WTC11 (cell line): ENCODE data around the gene PRKRIP1. TPM values are rescaled to one million over a fixed set of nuclear protein-coding genes. Genes with fewer than 3 reads are reported as not detected.

Source experiments
- ATAC-seq: fragments of 200-7000 bp; cut with Tn5 transposase; 2 replicates; pipeline ENCODE4 v1.10.0; 2021; ENCODE audit warnings: mild to moderate bottlenecking, moderate library complexity
- CTCF ChIA-PET: fragments of 300-600 bp; sonication (Branson Sonifier 250); formaldehyde crosslinking; loops from one replicate; lab custom pipeline; 2021; ENCODE audit warnings: antibody characterized with exemption; lab: Charles Lee
- POLR2A ChIA-PET: fragments of 350-600 bp; sonication (Branson Sonifier 250); formaldehyde crosslinking; loops from one replicate; lab custom pipeline; 2021; ENCODE audit warnings: antibody characterized with exemption; lab: Charles Lee
- DNase-seq: peaks from one replicate; pipeline ENCODE4 v3.0.0; 2021; ENCODE audit warnings: low spot score
- H3K27ac Mint-ChIP-seq: 2 replicates; pipeline ENCODE4 v1.8.0; 2021; ENCODE audit warnings: mixed read lengths
- H3K27me3 Mint-ChIP-seq: 2 replicates; pipeline ENCODE4 v1.8.0; 2021; ENCODE audit warnings: low read depth, mild to moderate bottlenecking, moderate library complexity, mixed read lengths
- H3K36me3 Mint-ChIP-seq: 2 replicates; pipeline ENCODE4 v1.8.0; 2021; ENCODE audit warnings: mixed read lengths
- H3K4me1 Mint-ChIP-seq: 2 replicates; pipeline ENCODE4 v1.8.0; 2022; ENCODE audit warnings: mixed read lengths
- H3K4me3 Mint-ChIP-seq: 2 replicates; pipeline ENCODE4 v1.8.0; 2021; ENCODE audit warnings: mild to moderate bottlenecking, moderate library complexity, mixed read lengths
- H3K9me3 Mint-ChIP-seq: 2 replicates; pipeline ENCODE4 v1.8.0; 2021; ENCODE audit warnings: mixed read lengths
- CREM ChIP-seq: sonication (generic); formaldehyde crosslinking; IDR thresholded peaks from 2 replicates; pipeline ENCODE4 v1.8.1; 2022; ENCODE audit warnings: mild to moderate bottlenecking, missing genetic modification reagents, moderate library complexity
- IRF2 ChIP-seq: sonication (generic); formaldehyde crosslinking; IDR thresholded peaks from 2 replicates; pipeline ENCODE4 v1.8.0; 2022; ENCODE audit warnings: low read depth, missing genetic modification reagents, borderline replicate concordance
- JUN ChIP-seq: sonication (generic); formaldehyde crosslinking; IDR thresholded peaks from 2 replicates; pipeline ENCODE4 v1.8.0; 2023; ENCODE audit warnings: mild to moderate bottlenecking, missing genetic modification reagents
- KAT7 ChIP-seq: sonication (generic); formaldehyde crosslinking; IDR thresholded peaks from 2 replicates; pipeline ENCODE4 v1.8.1; 2023; ENCODE audit warnings: missing genetic modification reagents, mild to moderate bottlenecking, borderline replicate concordance
- MYBL2 ChIP-seq: sonication (generic); formaldehyde crosslinking; IDR thresholded peaks from 2 replicates; pipeline ENCODE4 v1.8.1; 2023; ENCODE audit warnings: mild to moderate bottlenecking, moderate library complexity, missing genetic modification reagents
- OVOL2 ChIP-seq: fragments of 250-450 bp; sonication (Bioruptor Pico); IDR thresholded peaks from 2 replicates; pipeline ENCODE4 v1.9.0; 2021; ENCODE audit warnings: mild to moderate bottlenecking, borderline replicate concordance
- RELA ChIP-seq: sonication (generic); formaldehyde crosslinking; IDR thresholded peaks from 2 replicates; pipeline ENCODE4 v1.8.1; 2022; ENCODE audit warnings: missing genetic modification reagents, mild to moderate bottlenecking, borderline replicate concordance
- RORB ChIP-seq: fragments of 250-450 bp; sonication (Bioruptor Pico); IDR thresholded peaks from 2 replicates; pipeline ENCODE4 v1.9.0; 2021; ENCODE audit warnings: mild to moderate bottlenecking
- SOX15 ChIP-seq: fragments of 250-450 bp; sonication (Bioruptor Pico); IDR thresholded peaks from 2 replicates; pipeline ENCODE4 v1.9.0; 2021; ENCODE audit warnings: mild to moderate bottlenecking
- ZNF416 ChIP-seq: fragments of 250-450 bp; sonication (Bioruptor Pico); IDR thresholded peaks from 2 replicates; pipeline ENCODE4 v1.9.0; 2021; ENCODE audit warnings: mild to moderate bottlenecking, inconsistent platforms
- total RNA-seq: library from RNA; stranded (reverse); gene quantifications from 3 replicates; pipeline ENCODE4 v1.2.3, GENCODE V29; 2021
- TF ChIP-seq, protein P1 (sequence below): sonication (generic); formaldehyde crosslinking; IDR thresholded peaks from 2 replicates; pipeline ENCODE4 v1.8.0; 2023; ENCODE audit warnings: missing genetic modification reagents, mild to moderate bottlenecking, borderline replicate concordance
- TF ChIP-seq, protein P2 (sequence below): sonication (generic); formaldehyde crosslinking; IDR thresholded peaks from 2 replicates; pipeline ENCODE4 v1.8.0; 2022; ENCODE audit warnings: mild to moderate bottlenecking, missing genetic modification reagents
- TF ChIP-seq, protein P3 (sequence below): sonication (generic); formaldehyde crosslinking; IDR thresholded peaks from 2 replicates; pipeline ENCODE4 v1.8.1; 2022; ENCODE audit warnings: missing genetic modification reagents, borderline replicate concordance
- TF ChIP-seq, protein P4 (sequence below): sonication (generic); formaldehyde crosslinking; IDR thresholded peaks from 2 replicates; pipeline ENCODE4 v1.8.1; 2022; ENCODE audit warnings: low read depth, mild to moderate bottlenecking, moderate library complexity, missing genetic modification reagents, borderline replicate concordance
- TF ChIP-seq, protein P5 (sequence below): sonication (generic); formaldehyde crosslinking; IDR thresholded peaks from 2 replicates; pipeline ENCODE4 v1.8.1; 2022; ENCODE audit warnings: mild to moderate bottlenecking, moderate library complexity, missing genetic modification reagents

PRKRIP1 gene
- total RNA-seq, 1 experiment from 2014 or later: 27.5 TPM

DNA sequence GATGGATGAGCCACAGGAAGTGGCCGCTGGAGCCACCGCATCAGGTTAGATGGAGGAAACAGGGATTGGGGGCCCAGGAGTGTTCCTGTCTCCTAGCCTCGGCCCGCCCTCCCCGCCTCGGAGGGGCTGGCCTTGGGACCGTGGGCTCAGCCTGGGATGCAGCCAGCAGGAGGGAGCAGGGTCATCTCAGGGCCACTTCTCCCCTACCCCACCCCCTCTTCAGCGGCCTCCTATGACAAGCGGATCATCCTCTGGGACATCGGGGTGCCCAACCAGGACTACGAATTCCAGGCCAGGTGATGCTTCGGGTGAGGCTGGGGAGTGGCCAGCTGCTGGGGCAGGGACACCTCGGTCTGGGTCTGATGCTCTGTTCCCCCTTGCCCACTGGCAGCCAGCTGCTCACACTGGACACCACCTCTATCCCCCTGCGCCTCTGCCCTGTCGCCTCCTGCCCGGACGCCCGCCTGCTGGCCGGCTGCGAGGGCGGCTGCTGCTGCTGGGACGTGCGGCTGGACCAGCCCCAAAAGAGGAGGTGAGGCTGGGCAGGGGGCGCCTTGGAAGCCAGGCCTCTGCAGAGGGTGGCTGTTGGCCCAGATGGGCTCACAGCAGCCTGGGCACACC, 73.3 kb downstream of the PRKRIP1 start (continued):
- TF ChIP-seq, protein P1, sequence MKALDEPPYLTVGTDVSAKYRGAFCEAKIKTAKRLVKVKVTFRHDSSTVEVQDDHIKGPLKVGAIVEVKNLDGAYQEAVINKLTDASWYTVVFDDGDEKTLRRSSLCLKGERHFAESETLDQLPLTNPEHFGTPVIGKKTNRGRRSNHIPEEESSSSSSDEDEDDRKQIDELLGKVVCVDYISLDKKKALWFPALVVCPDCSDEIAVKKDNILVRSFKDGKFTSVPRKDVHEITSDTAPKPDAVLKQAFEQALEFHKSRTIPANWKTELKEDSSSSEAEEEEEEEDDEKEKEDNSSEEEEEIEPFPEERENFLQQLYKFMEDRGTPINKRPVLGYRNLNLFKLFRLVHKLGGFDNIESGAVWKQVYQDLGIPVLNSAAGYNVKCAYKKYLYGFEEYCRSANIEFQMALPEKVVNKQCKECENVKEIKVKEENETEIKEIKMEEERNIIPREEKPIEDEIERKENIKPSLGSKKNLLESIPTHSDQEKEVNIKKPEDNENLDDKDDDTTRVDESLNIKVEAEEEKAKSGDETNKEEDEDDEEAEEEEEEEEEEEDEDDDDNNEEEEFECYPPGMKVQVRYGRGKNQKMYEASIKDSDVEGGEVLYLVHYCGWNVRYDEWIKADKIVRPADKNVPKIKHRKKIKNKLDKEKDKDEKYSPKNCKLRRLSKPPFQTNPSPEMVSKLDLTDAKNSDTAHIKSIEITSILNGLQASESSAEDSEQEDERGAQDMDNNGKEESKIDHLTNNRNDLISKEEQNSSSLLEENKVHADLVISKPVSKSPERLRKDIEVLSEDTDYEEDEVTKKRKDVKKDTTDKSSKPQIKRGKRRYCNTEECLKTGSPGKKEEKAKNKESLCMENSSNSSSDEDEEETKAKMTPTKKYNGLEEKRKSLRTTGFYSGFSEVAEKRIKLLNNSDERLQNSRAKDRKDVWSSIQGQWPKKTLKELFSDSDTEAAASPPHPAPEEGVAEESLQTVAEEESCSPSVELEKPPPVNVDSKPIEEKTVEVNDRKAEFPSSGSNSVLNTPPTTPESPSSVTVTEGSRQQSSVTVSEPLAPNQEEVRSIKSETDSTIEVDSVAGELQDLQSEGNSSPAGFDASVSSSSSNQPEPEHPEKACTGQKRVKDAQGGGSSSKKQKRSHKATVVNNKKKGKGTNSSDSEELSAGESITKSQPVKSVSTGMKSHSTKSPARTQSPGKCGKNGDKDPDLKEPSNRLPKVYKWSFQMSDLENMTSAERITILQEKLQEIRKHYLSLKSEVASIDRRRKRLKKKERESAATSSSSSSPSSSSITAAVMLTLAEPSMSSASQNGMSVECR (CRISPR knock-in tag): no peak
- TF ChIP-seq KAT7 (CRISPR knock-in tag): no peak
- TF ChIP-seq, protein P2, sequence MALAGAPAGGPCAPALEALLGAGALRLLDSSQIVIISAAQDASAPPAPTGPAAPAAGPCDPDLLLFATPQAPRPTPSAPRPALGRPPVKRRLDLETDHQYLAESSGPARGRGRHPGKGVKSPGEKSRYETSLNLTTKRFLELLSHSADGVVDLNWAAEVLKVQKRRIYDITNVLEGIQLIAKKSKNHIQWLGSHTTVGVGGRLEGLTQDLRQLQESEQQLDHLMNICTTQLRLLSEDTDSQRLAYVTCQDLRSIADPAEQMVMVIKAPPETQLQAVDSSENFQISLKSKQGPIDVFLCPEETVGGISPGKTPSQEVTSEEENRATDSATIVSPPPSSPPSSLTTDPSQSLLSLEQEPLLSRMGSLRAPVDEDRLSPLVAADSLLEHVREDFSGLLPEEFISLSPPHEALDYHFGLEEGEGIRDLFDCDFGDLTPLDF (CRISPR knock-in tag): no peak
- no peak for TF ChIP-seq OVOL2 (CRISPR knock-in tag)
- no peak for TF ChIP-seq IRF2 (CRISPR knock-in tag)
- no peak for TF ChIP-seq ZNF416 (CRISPR knock-in tag)
- TF ChIP-seq RORB (CRISPR knock-in tag): no peak
- TF ChIP-seq SOX15 (CRISPR knock-in tag): no peak
- TF ChIP-seq JUN (CRISPR knock-in tag): no peak
- no peak for TF ChIP-seq MYBL2 (CRISPR knock-in tag)
- TF ChIP-seq, protein P3, sequence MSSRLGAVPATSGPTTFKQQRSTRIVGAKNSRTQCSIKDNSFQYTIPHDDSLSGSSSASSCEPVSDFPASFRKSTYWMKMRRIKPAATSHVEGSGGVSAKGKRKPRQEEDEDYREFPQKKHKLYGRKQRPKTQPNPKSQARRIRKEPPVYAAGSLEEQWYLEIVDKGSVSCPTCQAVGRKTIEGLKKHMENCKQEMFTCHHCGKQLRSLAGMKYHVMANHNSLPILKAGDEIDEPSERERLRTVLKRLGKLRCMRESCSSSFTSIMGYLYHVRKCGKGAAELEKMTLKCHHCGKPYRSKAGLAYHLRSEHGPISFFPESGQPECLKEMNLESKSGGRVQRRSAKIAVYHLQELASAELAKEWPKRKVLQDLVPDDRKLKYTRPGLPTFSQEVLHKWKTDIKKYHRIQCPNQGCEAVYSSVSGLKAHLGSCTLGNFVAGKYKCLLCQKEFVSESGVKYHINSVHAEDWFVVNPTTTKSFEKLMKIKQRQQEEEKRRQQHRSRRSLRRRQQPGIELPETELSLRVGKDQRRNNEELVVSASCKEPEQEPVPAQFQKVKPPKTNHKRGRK (CRISPR knock-in tag): no peak
- TF ChIP-seq, protein P4, sequence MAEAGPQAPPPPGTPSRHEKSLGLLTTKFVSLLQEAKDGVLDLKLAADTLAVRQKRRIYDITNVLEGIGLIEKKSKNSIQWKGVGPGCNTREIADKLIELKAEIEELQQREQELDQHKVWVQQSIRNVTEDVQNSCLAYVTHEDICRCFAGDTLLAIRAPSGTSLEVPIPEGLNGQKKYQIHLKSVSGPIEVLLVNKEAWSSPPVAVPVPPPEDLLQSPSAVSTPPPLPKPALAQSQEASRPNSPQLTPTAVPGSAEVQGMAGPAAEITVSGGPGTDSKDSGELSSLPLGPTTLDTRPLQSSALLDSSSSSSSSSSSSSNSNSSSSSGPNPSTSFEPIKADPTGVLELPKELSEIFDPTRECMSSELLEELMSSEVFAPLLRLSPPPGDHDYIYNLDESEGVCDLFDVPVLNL: no peak

DNA sequence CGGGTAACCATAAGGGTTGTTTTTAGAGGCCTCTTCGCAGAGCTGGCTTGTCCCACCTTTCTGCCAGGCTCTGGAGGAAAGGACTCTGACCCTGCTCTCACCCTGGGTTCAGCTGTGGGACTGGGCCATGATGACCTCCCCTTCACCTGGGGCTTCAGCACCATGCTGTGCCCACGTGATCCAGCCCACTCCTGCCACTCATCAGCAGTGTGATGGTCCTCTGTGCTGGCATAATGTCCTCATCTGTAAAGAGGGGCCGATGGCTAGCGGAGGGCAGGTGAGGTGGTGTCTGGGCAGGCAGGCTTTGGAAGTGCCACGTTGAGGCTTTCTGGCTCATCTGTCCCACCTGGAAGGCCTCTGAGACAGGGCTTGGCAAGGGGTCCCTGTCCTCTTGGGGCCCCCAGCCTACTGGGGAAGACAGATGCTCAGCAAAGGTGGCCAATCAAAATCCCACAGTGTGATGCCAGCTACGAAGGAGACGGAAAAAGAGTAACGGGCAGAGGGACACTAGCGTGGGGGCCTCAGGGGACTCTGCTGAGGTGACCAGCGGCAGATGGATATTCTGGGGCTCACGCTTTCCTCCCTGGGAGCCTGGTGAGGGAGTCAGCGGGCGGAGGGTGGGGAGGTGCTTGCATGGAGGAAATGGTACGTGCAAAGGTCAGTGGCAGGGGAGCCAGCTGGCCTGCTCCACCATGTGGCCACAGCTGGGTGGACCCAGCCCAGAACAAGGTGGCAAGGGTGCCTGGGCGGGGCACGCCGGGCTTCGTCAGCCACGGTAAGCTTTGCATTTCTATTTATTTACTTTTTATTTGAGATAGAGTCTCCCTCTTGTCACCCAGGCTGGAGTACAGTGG, 74.0 kb downstream of the PRKRIP1 start:
- DNase-seq (no peak), ATAC-seq (no peak)
- no peak for TF ChIP-seq RELA (CRISPR knock-in tag)
- no peak for TF ChIP-seq CREM (CRISPR knock-in tag)
- TF ChIP-seq, protein P5, sequence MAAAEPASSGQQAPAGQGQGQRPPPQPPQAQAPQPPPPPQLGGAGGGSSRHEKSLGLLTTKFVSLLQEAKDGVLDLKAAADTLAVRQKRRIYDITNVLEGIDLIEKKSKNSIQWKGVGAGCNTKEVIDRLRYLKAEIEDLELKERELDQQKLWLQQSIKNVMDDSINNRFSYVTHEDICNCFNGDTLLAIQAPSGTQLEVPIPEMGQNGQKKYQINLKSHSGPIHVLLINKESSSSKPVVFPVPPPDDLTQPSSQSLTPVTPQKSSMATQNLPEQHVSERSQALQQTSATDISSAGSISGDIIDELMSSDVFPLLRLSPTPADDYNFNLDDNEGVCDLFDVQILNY (CRISPR knock-in tag): no peak
- CTCF ChIA-PET: no interaction called here
- Mint-ChIP-seq H3K27me3 (no peaks in the 10 kb centered on the region), H3K4me1 (no peaks in the 10 kb centered on the region), H3K36me3 (peaks cover 3% of the 10 kb centered on the region; the same call in 1 of the 2 replicates), H3K27ac (no peak overlapping the region), H3K4me3 (no peak overlapping the region), H3K9me3 (no peaks in the 10 kb centered on the region)
- POLR2A ChIA-PET: no interaction called here
